A549 (cell line): ENCODE measurements around the gene OR9A2.

Experiments
- CEBPB ChIP-seq, 2 experiments: fragments of >200 bp in 1 of 2; sonication (Bioruptor Twin) in 1 of 2; formaldehyde crosslinking in 1 of 2; IDR thresholded peaks; 2 replicates each; pipeline ENCODE4 v1.6.1; 2012 to 2016
- CHD2 ChIP-seq: fragments of 150-350 bp; IDR thresholded peaks from 2 replicates; pipeline ENCODE4 v1.6.1; 2014; ENCODE audit warnings: low read length; ENCODE audit not compliant: partially characterized antibody
- CTCF ChIP-seq: fragments of >200 bp; sonication (Bioruptor Twin); formaldehyde crosslinking; IDR thresholded peaks from 3 replicates; pipeline ENCODE4 v1.5.1; 2016
- MAFK ChIP-seq: fragments of 450-650 bp; IDR thresholded peaks from 2 replicates; pipeline ENCODE4 v1.6.1; 2014; ENCODE audit not compliant: partially characterized antibody
- MAX ChIP-seq: IDR thresholded peaks from 2 replicates; pipeline ENCODE4 v1.6.1; 2012
- PBX3 ChIP-seq: IDR thresholded peaks from 2 replicates; pipeline ENCODE4 v1.6.1; 2012
- USF2 ChIP-seq: fragments of 450-650 bp; IDR thresholded peaks from 2 replicates; pipeline ENCODE4 v1.6.1; 2014; ENCODE audit warnings: antibody characterized with exemption

- TF ChIP-seq CHD2 (no peak), MAX (no peak), PBX3 (no peak), CTCF (no peak), CEBPB (IDR thresholded peaks at IDR 0.05) (no peak), USF2 (no peak), MAFK (no peak)
Measured at GRCh38 chr7:143068446-143068845, 41.5 kb upstream of the OR9A2 start.
